Non-pigmented ciliary epithelial cell (primary cell): Measurements from ENCODE around the gene ITM2C.

Experiments used
- DNase-seq: peaks from one replicate; pipeline ENCODE4 v3.0.0-alpha.2; 2010; ENCODE audit warnings: low read depth

Gene ITM2C

DNA sequence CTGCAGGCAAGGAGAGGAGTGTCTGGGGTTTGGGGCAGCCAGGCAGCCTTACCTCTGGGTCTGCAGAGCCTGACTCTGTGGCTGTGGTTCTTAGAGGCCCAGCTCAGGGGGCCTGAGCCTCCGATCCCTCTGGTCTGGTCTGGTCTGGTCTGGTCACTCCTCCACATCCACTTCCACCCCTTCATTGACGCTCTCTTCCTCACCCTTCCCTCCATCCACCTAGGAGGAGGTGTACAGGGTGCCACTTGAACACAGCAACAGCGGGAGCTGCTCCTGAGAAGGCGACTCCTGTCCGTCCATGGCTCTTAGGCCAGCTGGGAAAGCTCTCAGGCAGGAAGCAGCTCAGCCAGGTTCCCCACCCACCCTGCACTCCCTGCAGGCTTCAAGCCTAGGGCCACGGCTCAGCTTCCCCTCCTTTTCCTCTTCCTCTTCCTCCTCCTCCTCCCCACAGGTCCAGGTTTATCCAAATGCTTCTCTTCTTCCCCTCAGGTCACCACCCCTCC lies 43.4 kb downstream of the ITM2C start:
- DNase-seq = no peak

DNA sequence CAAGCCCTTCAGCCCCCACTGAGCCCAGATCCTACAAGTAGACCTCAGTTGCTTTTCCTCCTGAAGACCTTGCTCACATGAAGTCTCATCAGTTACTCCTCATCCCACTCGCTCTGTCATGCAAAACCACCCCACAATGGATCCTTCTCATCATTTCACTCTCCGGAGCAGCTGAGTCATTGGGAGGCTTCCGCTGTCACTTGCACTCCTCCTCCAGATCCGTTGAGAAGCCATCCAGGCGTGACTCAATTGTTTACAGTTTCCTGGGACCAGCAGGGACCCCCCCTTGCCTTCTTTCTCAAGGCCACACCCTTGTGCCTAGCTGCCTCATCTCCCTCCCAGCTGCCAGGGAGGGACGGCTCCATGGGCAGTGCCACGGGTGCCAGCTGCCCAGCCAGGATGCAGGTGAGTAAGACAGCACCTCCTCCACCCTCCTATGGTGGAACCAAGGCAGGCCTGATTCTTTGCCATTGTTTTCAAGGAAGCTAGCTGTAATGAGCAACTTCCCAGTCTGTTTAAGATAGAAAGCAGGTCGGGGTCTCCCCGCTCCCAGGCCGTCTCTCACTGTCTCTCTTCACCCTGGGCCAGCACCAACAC lies 44.0 kb downstream of the ITM2C start:
- peak; percentile 56 for DNase-seq

DNA sequence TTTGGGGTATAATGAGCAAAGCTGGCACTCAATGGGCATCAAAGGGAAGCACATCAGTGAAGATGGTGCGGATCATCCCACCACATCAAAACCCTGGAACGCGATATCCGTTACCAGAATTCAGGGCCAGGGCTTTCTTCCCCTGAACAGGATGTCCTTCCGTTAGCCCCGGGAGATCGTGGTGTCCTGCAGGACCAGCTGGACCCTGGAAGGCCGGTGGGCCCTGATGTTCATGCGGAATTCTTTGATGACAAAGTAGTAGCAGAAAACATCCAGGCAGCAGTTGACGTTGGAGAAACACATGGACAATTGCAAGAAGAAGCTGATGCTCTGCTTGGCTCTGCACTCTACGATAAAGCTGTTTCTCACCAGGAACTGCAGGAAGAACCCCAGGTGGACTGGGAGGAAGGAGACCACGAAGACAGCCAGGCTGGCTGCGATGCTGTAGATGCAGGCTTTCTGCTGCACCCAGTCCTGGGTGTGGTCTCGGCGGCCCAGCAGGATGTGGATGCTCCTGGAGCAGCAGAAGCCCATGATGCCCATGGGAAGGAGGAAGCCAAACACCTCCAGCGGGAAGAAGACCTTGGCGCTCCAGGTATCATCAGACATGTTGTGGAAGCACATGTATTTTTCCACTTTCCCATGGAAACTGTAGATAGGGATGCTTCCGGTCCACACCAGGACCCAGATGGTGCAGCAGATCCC lies 45.3 kb downstream of the ITM2C start:
- no peak for DNase-seq

DNA sequence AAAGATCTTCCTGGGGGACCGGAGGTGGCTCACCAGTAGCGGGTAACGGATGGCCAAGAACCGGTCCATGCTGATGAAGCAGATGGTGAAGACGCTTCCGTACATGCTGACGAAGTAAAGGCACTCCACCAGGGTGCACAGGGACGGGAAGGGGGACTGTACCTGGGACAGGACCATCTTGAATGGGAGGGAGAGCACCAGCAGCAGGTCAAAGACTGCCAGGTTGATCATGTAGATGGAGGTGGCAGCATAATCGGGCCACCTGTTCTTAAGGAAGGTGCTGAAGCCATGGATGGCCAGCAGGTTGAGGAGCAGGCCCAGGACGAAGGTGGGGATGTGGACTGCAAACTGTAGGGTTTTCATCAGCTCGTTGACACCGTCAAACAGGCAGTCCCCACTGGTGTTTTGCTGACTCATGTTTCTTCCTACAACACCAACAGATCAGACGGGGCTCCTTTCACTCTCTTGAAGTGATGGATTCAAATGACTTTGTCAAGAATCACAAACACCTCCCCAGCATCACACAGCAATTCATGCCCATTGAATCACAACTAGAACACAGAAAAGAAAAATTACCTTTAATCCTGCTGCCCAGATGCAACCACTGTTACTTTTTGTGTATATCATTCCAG lies 45.9 kb downstream of the ITM2C start:
- no peak for DNase-seq

DNA sequence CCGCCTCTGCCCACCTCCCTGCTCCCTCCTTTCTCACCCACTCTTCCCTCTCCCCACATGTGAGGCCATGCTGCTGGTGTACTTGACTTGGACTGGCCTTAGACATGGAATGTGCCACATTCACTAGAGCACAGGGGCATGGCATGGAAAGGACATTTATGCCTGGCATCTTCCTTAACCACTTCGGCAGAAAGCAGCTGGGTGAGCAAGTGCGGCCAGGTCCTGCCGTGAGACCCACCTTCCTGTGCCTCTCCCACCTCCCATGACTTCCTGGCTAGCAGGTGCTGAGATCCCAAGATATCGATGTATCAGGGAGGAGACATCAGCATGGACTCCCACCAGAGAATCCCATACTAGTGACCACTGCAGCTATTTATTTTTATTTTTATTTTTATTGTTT lies 47.3 kb downstream of the ITM2C start:
- no peak for DNase-seq

DNA sequence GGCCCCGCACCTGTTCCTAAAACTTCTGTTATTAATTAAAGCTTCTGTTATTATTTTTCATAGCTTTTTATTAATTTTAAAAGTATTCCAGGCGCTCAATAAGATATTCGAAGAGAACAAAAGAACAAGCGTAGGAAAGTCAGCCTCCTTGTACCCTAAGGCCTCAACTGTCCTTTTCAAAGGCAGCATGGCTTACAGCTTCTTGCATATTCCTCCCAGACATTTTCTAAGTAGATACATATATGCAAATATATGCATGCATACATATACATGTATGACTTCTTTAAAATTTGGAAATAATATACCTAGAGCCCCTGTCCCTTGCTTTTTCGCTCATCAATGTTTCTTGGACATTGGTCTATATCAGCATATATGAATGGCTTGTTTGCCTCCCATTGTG lies 48.0 kb downstream of the ITM2C start:
- no peak for DNase-seq

DNA sequence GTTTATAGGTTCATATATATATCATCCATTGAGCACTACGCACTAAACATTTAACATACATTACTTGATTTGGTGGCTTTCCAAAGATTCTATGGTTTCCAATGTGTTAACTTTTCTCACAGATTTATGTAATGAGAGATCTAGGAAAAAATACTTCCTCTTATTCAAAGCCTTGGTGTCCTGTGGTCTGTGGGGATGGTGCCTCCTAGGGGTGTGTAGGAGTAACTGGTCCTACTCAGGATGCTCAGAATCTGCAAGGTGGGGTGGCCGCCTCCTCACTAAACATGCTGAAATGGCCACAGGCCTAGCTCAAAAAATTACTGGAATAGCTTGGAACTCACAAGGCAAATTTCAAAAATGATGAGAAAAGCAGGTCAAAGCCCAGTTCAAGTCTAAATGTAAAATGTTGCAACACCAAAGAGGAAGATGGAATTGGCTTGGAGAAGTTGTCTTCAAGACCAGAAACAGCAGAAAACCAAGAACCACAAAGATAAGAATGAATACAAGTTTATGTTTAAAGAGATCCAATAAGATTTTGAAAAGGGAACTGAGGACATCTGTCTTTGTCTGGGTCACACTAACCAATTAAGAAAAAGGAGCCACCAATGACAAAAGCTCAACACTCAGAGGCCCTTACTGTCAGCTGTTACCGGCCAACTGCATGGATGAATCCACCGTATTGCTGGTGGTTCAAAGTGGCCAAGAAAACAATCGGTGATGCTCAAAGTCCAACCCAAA lies 48.8 kb downstream of the ITM2C start:
- no peak for DNase-seq

DNA sequence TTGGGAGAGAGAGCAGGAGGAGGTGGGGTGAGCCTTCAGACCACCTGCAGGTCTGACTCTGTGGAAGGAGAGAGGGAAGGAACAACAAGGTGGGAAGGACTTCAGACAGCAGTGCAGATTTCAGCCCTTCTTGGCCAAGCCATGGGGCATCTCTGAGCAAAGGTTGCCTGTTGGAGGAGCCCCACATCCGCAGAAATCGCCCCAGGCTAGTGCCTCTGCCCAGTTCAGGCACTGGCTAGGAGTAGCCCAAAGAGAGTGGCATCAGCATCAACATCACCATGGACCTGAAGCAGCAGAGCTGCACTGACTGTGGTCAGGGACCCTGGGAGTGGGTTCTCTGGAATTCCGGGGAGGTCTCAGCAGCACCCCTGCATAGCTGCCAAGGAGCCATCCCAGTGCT lies 50.1 kb downstream of the ITM2C start:
- no peak for DNase-seq

DNA sequence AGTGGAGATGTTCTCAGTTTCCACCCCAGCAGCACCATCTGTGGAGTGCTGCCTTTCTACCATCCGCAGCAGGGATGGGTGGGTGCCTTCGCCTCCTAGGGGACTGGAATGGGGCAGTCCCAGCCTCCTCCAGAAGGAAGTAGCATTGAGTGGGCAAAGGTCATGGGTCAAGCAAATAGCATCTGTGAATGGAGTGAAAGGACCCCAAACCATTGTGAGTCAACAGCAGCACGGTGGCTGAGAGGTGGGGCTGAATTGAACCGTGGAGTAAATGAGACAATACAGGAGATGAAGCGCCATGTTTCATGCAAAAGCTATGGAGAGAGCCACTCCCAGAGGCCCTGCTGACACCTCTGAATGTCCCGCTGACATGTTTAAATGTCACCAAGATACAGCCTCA lies 50.6 kb downstream of the ITM2C start:
- no peak for DNase-seq

DNA sequence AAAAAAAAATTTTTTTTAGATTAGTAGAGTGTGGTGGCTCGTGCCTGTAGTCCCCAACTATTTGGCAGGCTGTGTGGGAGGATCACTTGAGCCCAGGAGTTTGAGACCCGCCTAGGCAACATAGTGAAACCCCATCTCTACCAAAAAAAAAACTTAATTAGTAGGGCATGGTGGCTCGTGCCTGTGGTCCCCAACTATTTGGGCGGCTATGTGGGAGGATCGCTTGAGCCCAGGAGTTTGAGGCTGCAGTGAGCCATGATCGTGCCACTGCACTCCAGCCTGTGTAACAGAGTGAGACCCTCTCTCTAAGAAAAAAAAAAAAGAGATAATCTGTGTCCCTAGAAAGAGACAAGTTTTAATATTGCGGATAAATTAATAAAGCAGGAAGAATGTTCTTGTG lies 51.5 kb downstream of the ITM2C start:
- DNase-seq = no peak

DNA sequence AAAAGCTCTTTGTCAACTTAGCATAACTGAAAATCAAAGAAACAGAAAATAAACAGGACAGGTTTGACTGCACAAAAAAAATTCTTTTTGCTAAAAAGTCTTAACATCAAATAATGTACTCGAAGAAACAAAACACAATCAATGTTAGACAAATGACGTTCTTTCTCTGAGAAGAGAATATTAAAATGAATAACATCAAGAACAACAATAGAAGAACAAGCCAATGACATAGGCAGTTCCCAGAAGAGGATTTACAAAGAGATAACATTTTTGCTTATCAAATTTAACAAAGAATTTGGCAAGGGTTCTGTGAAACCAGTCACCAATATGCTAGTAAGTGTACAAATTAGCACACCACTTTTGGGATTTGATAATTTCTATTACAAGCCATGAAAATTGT lies 54.5 kb downstream of the ITM2C start:
- no peak for DNase-seq

DNA sequence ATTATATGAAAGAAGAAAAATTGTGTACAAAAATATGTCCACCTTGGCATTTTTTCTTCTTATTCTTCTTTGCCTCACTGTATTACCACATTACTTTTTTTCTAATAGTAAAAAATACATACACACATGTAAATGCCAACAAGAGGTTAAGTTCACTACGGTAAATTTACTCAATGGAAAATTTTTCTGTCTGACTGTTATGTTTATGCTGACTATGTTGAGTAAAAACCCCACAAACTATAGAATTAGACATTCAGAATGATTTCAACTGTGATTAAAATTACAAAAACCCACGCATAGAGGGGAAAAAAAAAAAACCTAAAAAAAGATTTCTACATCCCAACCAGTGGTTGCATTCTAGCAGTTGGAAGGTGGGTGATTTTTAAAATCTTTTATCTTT lies 54.9 kb downstream of the ITM2C start:
- DNase-seq = no peak

DNA sequence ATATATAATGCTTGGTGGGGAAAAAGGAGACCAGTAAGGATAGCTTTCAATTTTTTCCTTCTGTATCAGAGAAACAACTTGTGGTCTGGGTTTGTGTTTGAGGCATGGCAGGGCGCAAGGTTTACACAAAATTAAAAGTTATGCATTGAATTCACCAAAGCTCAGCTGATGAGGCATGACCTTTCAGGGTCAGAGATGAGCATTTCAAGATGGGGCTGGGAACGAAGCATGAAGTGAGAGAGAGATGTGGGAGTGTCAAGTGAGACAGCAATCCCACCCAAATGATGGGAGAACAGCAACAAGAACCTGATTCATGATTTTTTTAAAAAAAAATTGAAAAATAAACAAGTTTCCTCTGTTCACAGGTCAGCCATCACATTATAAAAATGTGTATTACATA lies 55.4 kb downstream of the ITM2C start:
- DNase-seq = no peak

DNA sequence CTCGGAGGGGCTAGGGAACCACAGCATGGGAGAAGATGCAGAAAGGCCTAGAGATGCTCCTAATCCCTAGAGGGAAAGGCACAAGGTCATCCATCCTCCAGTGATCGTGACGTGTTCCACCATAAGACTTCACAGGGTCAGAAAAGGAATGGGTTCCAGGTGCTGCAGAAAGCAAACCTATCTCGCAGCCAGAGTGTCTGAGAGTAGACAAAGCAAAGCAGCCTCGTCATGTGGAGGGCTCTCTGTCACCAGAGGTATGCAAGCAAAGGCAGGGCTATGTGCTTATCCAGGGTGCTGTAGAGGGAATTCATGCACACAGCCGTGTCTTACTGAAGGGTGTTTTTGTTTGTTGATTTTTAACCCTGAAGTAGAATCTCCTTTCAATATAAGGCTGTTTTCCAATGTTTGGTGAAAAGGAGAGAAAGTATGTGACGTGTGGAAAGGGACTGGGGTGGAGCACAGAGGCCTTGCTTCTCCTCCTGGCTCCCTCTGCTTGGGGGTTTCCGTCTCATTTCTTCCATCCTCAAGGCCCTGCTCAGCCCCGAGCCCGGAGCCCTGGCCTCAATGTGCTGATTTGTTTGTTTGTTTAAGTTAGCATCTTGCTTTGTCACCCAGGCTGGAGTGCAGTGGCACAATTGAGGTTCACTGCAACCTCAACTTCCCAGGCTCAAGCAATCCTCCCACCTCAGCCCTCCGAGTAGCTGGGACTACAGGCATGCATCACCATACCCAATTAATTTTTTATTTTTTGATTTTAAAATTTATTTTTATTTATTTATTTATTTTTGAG lies 57.3 kb downstream of the ITM2C start:
- no peak for DNase-seq

DNA sequence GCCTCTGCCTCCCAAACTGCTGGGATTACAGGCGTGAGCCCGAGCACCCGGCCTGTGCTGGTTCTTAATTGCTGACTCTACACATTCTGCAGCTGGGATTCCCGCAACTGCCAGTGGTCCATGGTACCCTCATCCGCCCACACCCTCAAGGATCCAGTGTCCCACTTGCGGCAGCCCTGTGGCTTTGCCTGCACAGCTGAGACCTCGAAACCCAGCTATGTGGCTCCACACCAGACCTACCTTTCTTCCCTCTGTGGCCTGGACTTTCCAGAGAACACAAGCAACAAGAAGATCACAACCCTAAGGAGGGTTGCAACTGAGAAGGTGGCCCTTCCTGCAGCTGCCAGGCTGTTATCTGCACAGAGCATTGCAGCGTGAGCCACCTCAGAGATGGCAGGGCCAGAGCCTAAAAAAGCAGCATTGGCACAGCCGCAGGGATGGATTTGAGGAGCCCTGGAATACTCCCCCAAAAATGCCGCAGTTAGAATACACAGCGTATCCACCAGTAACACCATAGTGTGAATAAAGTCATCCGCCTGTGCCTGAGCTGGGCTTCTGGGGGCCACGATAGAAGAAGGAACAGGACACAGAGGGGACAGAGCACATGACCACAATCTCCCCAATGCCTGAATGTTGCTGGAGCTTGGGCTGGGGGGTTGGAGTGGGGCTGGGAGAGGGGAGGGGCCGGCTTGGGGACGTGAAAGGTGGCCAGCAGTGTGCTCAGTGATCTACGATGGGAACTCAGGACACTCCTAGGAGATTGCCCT lies 58.4 kb downstream of the ITM2C start:
- DNase-seq = no peak

DNA sequence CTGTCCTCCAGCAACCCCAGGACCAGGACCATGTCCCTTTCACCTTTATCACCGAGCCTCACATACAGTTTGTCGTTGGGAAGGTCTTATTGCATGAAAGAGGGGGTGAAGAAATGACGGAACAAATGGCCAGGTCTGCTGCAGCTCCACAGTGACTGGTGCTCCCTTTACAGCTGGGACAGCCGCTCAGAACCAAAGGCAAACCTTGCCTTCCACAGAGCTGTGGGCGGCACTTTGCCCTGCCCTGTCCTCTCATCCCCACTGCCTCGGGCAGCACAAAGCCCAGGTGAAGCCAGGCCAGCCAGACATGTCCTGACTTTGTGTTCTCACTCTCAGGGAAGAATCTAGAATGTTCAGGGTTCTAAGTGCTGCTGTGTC lies 59.3 kb downstream of the ITM2C start:
- DNase-seq = no peak

DNA sequence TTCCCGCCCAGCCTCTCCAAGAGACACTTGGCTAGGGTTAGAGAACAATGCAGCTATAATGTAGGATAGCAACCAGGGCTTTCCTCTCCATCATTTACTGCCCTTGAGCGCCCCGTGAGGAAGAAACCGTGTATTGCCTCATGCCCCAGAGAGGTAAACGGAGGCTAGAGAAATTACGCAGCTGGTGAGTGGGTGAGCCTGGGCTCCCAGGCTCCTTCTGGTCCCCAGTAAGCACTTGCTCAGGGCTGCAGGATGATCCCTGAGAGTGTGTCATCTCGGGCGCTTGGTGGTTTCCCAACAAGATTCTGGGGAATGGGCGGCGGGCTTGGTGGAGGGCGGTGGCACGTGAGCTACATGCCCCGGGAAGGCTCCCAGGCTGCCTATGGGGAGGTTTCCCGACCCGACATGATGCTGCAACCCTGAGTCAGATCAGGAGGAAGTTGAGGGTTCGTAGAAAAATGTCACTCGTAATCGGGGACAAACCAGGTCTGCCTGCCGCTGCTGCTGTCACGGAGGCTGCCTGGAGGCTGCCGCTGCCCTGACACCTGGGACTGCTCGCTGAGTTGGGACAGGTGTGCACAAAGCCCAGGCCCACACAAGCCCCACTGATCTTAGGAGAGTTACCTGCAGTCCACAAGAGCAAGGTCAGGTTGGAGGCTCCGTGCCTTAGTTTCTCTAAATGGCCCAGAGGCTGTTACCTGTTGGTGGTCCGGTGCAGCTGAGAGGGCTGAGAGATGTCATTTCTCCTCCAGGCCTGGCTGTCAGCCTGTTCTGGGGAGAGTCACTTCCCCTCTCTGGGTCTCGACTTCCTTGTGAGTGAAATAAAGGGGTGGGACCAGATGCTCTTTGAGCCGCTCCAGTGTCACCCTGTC lies 60.0 kb downstream of the ITM2C start, which contains the start of gene GPR55:
Gene GPR55, minus strand, starts transcription at position 773 of the 872 bp plus-strand sequence. CDS start 14,280 bp downstream, outside the sequence.
- no peak for DNase-seq

DNA sequence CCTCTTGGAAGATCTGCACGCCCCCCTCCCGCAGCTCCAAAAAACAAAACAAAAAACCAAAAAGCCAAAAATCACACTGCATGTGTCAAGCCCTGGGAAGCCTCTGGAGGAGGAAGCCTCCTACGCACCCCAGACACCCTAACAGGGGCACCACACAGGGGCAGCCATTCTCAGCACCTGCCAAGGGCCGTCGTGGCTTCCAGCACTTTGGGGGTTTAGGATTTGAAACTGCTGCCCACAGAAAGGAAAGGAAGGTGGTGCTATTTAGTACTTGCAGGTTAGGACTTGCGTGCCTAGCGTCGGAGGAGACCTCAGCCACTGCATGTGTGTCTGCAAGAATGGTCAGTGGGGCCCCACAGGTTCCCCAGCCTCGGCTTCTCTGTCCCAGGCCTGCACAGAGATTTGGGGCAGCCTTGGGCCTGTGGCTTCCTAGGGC lies 60.7 kb downstream of the ITM2C start:
- no peak for DNase-seq

DNA sequence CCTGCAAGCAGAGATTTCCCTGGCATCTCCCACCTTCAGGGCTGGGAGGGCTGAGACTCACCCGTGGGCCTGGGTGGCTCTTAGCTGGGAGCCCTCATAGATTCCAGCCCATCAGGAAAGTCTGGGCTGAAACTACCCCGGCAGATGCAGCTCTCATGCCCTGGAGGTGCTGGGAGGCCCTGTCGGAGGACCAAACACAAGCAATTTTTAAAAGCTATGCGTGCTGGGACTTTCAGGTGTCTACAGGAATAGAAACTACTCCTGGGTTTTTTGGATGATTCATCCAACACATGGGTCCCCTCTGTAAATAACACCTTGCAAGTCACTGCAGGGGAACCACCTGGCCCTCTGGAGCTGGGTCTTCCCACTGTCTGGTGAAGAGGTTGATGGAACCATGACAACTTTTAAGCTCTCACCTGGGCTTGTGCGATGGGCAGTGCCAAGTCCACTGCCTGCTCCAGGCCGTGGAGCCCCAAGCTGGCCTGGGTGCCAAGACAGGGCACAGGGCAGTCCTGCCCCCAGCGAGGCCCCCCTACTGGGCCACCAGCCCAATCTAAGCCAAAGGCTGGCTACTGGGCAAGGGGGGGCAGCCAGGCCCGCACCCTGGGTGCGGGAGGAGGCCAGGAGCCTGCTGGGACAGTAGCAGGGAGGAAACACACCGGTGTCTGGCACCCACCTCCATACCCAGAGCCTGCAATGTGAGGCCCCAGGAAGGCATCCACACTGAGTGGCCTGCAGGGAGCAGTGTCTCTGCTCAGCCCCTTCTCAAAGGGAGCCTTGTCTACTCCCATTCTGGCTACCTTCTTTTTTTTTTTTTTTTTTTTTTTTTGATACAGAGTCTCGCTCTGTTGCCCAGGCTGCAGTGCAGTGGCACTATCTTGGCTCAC lies 61.4 kb downstream of the ITM2C start:
- DNase-seq = no peak
